DND-41 (cell line): ENCODE results near the gene TSPYL2.

ENCODE experiments used
- CTCF ChIP-seq: IDR thresholded peaks from 2 replicates; pipeline ENCODE4 v1.5.1; 2012; ENCODE audit warnings: borderline replicate concordance, low read length, moderate library complexity, mild to moderate bottlenecking; ENCODE audit not compliant: poor library complexity, severe bottlenecking; ENCODE audit errors: extremely low read depth
- EZH2 ChIP-seq: IDR thresholded peaks from 3 replicates; pipeline ENCODE4 v1.6.1; 2012; ENCODE audit warnings: borderline replicate concordance, low read depth, mild to moderate bottlenecking, moderate library complexity, low read length, inconsistent platforms; ENCODE audit not compliant: severe bottlenecking

GRCh38 chrX:53073115-53073586 lies 9.0 kb upstream of the TSPYL2 start:
- TF ChIP-seq CTCF = no peak
- no peak for TF ChIP-seq EZH2
